ENCODE data around the gene CDON.

The CDON gene

GRCh38 chr11:125949271-125950177 is 113.1 kb downstream of the CDON start:
- DNase-seq (ENCODE audit: low read depth) = no peak
- no peak overlapping the region for H3K4me3 ChIP-seq (replicated peaks; ENCODE audit: low read depth, low read length)
- TF ChIP-seq, protein P1, sequence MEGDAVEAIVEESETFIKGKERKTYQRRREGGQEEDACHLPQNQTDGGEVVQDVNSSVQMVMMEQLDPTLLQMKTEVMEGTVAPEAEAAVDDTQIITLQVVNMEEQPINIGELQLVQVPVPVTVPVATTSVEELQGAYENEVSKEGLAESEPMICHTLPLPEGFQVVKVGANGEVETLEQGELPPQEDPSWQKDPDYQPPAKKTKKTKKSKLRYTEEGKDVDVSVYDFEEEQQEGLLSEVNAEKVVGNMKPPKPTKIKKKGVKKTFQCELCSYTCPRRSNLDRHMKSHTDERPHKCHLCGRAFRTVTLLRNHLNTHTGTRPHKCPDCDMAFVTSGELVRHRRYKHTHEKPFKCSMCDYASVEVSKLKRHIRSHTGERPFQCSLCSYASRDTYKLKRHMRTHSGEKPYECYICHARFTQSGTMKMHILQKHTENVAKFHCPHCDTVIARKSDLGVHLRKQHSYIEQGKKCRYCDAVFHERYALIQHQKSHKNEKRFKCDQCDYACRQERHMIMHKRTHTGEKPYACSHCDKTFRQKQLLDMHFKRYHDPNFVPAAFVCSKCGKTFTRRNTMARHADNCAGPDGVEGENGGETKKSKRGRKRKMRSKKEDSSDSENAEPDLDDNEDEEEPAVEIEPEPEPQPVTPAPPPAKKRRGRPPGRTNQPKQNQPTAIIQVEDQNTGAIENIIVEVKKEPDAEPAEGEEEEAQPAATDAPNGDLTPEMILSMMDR (IDR thresholded peaks at IDR 0.05; ENCODE audit: low read length, missing control alignments) = no peak

GRCh38 chr11:125948278-125949051 is 114.2 kb downstream of the CDON start:
- TF ChIP-seq, protein P1 (IDR thresholded peaks at IDR 0.05; ENCODE audit: low read length, missing control alignments) = no peak
- DNase-seq (ENCODE audit: low read depth) = no peak
- H3K4me3 ChIP-seq (replicated peaks; ENCODE audit: low read depth, low read length) = no peak overlapping the region

- TF ChIP-seq, protein P1 (IDR thresholded peaks at IDR 0.05; ENCODE audit: low read length, missing control alignments) = no peak
- H3K4me3 ChIP-seq (replicated peaks; ENCODE audit: low read depth, low read length) = no peak overlapping the region
- no peak for DNase-seq (ENCODE audit: low read depth)
These were observed 115.0 kb downstream of the CDON start for GRCh38 chr11:125947419-125948277.

DNA sequence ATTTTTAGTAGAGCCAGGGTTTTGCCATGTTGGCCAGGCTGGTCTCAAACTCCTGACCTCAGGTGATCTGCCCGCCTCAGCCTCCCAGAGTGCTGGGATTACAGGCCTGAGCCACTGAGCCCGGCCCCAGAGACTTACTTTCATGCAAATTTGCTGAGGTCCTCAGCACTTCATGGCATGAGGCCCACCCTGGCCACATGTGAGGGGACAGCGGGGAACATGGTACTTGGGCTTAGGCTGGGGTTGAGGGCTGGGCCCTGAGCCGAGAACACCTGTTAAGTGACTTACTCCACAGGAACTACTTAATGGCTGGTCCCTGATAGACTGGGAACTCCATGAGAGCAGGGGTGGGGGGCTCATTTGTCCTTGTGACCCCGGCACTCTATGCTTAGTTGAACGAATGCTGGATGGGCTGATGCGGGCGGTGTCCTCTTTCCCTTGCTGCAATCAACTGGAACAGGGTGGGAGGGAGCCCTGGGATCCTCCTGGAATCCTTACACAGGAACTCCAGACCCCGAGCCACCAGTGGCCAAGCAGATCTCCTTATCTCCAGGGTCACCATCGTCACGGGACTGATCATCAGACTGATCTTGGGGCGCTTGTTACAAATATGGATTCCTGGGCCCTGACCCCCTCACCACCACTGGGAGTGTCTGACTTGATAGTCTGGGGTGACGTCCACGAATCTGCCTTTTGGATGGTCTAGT is 115.8 kb downstream of the CDON start:
- TF ChIP-seq, protein P1 (IDR thresholded peaks at IDR 0.05; ENCODE audit: low read length, missing control alignments) = no peak
- no peak for DNase-seq (ENCODE audit: low read depth)
- H3K4me3 ChIP-seq (replicated peaks; ENCODE audit: low read depth, low read length) = no peak overlapping the region

DNA sequence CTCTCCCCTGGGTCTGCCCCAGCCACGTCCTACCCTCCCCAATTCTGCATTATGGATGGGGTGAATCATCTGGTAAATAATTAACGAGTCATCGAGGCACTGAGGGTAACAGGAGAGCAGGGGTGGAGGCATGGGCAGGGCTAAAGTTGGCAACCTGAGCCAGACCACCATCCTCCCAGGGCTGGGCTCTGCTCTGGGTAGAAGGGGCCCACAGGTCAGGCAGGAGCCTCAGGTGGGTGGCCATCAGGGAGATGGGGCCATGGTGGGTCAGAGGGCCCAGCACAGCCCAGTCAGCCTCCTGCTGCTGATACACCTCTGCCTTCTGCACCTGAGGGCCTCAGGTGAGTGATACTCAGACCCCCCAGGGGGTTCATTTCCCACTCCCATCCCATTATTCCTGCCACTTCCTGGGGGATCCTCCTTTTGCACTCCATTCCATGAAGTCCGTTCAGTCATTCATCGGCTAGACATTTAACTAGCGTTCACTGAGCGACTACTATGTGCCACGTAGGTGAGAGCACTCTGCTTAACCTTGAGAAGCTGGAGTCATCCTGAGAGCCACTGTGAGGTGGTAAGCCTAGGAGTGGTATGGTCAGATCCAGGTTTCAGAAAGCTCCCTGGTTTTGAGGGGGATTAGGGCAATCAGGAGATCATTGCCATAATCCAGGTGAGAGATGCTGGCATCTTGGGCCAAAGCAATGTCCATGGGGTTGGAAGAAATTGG is 116.7 kb downstream of the CDON start, which contains the start of gene VSIG10L2:
TSS of gene VSIG10L2 (plus strand) at position 248 of the 724 bp plus-strand sequence. CDS start at position 260, 12 bp downstream.
- TF ChIP-seq, protein P1 (IDR thresholded peaks at IDR 0.05; ENCODE audit: low read length, missing control alignments) = no peak
- H3K4me3 ChIP-seq (replicated peaks; ENCODE audit: low read depth, low read length) = no peak within 1 kb of the TSS
- no peak for DNase-seq (ENCODE audit: low read depth)

All from fibroblast of pulmonary artery (primary cell).